ENCODE measurements around the gene SNX5.

The SNX5 gene

DNA sequence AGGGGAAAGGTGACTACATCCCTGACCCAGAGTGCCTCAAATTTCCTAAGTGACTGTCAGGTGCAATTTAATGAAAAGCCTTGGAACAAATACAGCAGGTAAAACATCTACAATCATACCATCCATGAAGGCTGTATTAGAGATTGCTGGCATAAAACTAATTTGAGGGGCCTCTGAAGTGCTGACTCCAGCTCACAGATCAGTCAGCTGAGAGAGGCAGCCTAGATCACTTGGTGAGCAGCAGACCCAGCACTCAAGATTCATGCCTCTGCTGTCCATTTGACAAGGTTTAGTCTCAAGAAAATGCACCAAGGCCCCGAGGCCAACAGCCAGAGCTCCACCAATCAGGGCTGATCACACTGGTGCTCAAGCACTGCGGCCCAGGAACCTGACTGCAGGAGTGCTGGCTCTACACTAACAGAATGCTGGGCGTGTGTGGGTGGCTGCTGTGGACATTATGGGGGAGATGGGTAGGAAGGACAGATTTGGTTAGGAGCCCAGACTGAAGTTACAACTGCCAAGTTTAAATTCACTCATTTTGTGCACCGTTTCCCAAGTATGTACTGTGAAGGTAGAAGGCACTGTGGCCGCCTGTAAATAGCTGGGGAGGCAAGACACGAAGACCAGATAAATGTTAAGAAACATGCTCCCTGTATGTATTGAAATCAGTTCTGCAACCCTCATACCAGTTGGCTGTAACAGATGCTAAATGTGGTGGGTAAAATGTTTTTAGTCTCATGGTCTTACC is 28.2 kb downstream of the SNX5 start:
- DNase-seq (ENCODE audit: low read depth), result no peak

DNA sequence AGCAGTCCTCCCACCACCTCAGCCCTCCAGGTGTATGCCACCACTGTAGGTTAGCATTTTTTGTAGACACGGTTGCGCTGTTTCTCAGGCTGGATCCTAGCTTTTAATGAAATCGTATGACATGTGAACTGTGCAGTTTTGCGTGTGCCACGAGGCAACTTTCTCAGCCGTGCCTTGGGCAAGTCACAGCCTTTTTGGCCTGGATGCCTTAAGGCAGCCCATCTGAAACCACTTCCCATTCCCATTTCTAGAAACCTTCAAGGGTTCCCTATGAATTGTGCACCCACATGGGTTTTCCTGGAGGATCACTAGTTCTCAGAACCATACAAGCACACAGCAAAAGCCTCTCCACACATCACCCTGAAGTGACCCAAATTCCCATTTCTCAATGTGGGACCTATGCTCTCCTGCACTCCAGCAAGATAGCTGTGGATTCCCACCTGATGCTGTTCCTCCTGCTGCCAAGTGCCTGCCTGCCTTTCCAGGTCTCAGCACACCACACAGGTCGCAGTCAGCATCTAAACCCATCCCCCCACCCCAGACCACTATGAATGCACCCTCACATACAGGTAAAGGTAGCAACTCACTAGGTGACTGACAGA is 28.9 kb downstream of the SNX5 start:
- DNase-seq (ENCODE audit: low read depth), result no peak

DNA sequence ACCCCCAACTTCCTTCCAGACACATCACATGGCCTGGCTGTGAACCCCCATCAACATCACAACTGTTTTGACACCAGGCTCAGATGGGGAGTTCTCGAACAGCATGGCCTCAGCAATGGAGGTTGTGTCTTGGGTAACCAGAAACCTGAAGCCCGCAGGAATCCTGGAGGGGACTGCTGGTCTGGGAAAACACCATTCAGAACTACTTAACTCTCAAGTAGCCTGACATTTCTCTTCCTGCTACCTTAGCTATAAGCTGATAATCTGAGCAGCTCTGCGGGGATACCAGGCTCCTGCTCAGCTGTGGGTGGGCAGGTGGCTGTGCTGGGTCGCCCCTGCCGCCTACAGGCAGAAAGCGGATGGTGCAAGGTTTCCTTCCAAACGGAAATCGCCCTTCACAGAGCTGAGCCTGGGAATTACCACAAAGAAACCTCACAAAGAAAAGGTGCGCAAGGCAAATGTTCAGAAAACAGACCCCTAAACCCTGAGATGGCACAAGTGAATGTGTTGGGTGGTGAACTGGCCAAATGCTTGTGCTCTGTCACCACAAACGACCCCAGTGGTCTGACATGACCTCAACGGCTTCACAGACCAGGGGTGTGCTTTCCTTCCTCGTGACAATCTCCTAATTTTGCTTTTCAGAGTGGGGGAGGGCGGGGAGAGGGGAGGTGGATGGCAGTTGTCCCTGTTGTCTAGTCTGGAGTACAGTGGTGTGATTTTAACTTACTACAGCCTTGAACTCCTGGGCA is 29.5 kb downstream of the SNX5 start:
- DNase-seq (ENCODE audit: low read depth), result peak; percentile 7

DNA sequence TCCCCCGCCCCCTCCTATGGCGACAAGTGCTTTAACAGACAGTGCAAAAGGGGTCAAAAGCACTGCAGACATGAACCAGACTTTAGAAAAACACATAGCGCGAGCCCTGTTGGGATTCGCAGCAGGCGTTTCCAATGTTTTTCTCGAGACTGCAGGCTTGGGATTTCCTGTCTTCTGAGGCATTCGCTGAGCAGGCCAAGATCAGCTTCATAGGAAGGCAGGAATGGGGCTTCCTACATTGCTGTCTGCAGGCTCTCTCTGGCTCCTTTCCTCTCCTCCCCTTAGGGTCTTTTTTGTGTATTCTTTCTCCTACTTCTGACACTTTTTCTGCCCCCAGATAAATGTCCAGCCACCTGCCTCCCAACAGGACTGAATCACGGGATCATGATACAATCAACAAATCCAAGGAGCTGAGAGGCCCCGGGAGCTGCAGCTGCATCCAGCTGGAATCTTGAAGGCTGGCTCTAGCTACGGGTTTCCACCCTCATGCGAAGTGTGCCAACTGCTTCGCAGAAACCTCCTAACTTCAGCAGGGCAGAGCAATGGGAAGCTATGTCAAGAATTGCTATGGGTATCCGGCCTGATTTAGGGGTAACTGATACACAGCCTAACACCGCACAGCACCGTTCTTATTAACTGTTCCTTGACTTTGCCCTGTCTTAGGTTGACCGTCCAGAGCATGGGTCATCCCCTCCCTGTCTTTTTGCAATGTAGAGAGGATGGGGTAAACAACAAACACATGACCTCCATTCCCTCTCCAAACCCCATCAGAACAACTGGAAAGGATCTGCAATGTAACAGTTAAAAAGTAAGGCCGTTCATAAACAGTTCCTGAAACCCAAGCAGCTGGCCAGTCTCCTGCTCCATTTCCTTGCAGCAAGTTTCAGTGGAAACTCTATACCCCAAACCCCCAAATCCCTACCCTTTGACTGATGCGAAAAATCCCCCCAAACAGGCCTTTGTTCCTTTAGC is 31.5 kb downstream of the SNX5 start:
- no peak for DNase-seq (ENCODE audit: low read depth)

DNA sequence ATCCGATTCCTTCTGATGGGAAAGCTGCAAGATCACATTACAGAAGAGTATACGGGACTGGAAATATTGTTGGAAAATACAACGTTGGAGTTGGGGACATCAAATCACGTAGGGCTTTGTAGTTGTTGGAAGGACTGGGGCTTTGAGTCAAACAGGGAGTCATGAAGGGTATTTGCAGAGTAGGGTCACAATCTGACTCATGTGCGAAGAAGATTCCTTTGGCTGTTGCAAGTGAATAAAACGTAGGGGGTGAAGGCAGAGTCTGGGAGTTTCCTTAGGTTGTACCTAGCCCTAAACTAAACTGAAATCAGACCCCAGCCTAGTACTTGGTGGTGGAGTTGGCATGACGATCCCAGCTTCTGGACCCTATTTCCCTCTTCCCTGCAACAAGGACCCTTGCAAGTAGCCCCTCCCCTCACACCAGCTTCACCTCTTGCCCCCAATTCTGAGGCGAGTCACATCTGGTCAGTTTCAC is 32.3 kb downstream of the SNX5 start:
- no peak for DNase-seq (ENCODE audit: low read depth)

DNA sequence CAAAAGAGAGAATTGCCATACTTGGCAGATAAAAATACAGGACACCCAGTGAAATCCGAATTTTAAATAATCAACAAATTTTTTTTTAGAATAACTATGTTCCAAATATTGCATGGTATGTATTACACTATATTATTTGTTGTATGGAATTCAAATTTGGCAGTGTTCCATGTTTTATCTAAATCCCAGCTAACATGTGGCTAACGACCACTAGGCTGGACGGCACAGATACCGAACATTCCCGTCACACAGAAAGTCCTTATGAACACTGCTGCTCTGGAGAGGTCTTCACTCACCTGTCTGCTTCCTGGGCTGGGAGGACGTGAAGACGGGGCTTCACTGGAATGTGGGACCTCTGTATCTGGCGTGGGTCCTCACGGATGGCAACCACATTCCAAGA is 32.8 kb downstream of the SNX5 start:
- DNase-seq (ENCODE audit: low read depth), result no peak

DNA sequence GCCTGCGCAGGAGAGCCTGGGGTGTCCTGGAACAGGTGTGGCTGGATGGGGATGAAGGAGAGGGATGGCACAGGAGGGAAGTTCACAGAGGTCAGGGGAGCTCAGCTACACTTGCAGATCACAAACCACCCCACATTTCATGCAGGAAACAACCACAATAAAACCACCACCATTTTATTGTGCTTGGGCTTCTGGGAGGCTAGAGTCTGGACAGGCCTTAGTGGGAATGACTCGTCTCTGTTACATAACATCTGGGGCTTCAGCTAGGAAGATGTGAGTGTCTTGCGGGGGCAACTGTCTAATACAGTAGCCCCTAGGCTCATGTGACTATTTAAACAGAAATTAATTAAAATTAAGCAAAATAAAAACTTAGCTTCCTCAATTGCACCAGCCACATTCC is 33.4 kb downstream of the SNX5 start:
- no peak for DNase-seq (ENCODE audit: low read depth)

DNA sequence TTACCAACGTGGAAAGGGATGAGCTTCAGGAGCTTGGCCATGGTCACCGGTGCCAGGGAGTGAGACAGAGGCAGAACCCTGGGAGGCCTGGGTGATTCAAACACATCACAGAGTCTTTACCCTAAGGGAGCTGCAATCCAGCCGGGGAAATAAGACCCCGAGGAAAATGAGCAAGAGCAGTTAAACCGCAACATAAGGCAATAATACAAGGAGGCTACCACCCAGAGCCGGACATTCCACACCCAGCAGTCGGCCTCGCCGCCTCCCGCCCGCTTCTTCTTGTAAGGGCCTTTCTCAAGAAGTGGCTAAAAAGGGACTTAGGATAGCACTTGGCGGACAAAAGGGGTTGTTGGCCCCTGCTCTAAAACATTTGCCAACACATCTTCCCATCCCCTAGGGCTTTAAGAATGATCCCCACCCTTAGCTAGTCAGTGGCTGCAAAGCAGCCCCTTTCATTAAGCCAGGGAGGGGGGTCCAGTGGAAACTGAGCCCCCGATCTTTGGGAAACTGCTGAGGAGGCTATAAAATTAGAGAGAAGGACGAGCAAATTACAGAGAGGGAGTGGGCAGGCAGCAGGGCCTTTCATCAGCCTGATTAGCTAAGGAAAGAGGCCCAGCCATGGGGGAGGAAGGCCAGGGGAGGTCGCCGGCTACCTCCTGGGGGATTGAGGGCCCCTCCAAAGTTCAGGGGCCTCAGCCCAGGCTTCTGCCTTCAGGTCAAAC is 34.3 kb downstream of the SNX5 start:
- no peak for DNase-seq (ENCODE audit: low read depth)

DNA sequence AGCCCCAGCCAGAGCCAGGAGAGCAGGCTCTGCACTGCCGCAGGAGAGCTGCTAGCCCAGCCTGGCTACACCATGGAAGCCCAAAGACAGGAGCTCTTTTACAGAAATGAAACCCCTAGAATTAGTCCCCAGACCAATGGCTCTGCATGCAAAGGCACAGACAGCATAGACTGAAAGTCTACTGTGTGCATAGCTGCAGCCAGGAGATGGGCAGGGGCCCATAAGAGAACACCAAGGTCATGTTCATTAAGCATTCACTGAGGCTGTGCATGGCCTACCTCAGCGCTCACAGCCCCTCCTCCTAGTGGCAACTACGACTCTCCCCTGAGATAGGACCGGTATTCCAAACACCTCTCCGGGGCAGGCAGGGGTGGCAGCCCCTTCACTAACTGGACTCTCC is 34.9 kb downstream of the SNX5 start:
- no peak for DNase-seq (ENCODE audit: low read depth)

DNA sequence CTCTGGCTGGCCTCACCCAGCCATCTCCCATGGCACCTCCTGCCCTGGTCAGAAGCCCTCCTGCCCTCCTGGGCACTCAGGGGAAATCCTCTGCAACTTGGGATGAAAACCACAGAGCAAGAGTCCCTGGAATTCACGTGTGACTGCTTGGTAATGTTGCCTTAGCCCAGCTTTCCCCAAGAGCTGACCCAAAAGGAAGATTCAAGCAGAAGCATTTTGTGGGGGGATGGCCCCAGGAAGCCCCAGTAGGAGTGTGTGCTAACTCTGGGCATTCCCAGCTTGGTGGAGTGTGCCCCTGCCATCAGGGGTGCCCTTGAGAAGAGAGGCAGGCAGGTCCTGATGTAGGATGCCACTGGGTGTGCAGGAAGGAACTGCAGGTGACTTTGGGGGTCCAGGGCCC is 35.5 kb downstream of the SNX5 start:
- no peak for DNase-seq (ENCODE audit: low read depth)

DNA sequence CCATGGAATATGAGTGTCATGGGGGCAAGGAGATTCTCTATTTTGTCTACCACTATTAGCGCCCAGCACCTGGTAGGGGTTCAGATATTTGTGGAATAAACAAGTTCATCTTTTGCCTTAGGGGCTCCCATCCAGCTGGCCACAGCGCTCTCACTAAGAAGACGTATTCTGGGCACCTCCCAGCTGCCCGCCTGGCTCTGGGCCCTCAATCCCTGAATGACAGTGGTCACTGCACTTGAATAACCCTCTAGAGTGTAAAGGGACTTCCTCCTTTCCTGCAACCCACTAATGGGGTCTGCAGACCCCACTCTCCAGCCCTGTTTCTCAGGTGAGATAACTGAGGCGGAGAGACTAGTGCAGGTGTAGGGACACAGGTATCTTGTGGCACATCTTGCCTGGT is 36.2 kb downstream of the SNX5 start:
- DNase-seq (ENCODE audit: low read depth), result no peak

DNA sequence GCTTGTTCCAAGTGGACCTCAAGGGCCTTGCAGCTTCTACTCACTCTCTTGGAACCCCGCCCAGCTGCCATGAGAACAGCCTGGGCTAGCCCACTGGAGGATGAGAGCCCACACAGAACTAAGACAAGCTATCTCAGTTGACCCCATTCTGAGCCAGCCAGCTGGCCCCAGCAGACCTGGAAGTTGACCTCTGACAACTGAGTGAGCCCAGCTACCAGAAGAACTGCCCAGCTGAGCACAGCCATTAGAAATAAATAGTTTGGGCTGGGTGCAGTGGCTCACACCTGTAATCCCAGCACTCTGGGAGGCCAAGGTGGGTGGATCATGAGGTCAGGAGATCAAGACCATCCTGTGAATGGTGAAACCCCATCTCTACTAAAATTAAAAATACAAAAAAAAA is 37.1 kb downstream of the SNX5 start:
- no peak for DNase-seq (ENCODE audit: low read depth)

DNA sequence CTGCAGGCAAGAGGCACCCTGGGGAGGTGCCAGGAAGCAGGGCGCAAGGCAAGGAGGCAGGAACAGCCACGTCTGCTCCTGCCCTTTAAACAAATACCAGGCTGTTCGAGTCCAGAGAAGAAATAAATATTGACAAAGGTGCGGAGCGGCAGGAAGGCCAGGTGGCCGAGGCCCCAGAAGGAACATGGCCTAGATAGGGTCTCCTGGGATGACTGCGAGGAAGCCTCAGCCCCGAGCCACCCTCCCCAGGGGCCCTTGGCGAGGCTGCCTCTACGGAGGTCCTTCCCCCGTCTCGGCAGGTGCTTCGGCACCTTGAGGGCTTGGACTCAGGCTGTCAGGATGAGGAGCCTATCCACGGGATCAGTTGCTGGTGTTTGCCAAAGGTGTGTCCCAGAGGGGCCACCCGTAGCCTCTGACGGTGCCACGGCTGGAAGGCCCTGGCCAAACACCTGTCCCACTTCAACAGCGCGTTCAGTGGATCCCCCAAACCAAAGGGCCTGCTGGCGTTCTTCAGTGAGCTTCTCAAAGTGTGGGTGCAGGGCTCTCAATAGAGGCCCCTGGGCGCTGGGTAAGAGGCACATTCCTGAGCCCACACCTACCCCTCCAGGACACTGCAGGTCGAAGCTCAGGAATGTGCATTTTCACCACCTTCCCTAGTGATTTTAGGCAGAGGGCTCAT is 39.8 kb downstream of the SNX5 start:
- no peak for DNase-seq (ENCODE audit: low read depth)

DNA sequence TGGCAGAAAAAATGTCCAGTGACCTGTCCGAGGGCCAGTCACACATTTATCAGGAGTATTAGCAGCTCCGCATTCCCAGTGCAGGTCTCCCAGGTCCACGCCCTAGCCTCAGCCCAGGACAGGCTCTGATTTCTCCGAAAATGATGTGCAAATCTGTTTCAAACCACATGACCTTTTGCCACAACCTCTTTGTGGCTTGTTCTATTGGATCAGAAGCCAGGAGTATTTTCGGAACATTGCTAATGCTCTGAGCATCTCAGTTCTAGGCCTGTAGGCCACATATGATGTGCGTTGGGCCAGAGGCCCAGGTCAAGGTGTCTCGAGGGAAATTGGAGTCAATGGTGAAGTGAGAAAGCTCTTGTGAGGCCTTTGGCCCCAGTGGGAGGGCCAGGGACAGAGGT is 40.4 kb downstream of the SNX5 start:
- no peak for DNase-seq (ENCODE audit: low read depth)

DNA sequence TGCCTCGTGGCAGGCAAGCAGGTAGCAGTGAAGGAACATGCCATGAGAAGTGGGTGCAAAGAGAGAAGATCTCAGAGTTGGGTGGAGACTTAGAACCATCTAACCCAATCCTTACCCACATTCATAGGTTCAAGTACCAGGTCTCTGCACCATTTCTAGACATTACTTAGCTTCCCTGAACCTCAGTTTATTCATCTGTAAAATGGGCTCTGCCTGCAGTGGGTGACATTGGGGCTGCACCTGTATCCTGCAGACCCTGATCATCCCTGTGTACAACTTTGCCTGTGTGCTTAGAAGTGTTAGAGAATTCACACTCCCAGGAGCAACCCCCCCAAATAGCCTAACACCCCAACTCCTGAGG is 42.7 kb downstream of the SNX5 start:
- no peak for DNase-seq (ENCODE audit: low read depth)

DNA sequence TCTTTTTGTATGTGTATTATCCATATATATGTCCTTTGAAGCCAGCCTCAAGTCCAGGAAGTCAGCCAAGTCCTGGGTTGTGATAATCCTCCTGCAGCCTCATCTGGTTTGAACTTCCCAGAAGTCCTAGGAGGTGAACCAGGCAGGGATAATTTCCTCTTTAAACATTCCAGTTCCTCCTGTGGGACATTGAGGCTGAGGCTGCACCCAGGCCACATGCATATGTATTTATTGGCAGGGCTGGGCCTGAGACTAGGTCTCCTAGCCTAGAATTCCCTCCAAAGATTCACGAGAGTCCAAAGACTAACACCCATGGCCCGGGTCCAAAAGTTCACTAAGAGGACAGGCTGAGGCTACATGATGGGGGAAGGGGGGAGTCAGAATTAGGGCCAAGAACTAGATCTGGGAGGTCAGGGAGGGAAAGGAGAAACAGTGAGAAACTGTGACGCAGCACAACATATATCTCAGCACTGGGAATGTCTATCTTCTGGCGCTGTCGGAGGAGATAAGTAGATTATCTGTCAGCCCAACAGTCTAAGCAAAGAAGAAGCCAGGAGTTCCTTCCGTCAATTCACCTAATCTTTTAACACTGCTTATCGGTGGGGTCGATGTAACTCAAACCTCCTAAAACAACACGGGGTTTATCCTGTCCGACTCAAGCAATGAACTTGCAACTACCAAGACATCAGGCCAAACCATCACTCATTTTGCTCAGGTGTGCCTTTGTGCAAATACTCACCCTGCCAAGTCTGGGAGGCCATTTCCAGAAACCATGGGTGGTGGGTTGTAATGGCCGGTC is 43.3 kb downstream of the SNX5 start:
- no peak for DNase-seq (ENCODE audit: low read depth)

DNA sequence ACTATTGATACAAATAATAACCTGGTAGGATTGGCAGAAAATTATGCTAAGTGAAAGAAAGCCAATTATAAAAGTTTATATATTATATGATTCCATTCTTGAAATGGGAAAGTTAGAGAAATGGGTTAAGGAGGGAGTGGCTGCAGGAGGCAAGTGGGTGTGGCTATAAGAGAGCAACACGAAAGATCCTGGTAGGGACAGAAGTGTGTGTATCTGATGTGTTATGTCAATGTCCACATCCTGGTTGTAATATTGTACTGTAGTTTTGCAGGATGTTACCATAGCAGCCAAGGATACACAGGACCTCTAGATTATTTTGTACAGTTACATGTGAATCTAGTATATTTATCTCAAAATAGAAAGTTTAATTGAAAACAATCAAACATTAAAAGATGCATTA is 46.8 kb downstream of the SNX5 start:
- DNase-seq (ENCODE audit: low read depth), result no peak

DNA sequence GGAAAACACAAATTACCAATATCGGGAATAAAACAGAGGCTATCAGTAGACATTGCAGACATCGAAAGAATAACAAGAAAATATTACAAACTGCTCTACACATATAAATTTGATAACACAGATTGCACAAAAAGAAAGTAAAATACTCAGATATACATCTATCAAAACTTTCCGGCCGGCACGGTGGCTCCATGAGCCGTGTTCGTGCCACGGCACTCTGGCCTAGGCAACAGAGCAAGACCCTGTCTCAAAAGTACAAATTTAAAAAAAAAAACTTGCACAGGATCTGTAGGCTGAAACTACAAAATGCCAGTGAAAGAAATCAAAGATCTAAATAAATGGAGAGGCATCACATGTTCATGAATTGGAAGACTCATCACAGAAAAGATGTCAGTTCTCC is 49.4 kb downstream of the SNX5 start:
- no peak for DNase-seq (ENCODE audit: low read depth)

DNA sequence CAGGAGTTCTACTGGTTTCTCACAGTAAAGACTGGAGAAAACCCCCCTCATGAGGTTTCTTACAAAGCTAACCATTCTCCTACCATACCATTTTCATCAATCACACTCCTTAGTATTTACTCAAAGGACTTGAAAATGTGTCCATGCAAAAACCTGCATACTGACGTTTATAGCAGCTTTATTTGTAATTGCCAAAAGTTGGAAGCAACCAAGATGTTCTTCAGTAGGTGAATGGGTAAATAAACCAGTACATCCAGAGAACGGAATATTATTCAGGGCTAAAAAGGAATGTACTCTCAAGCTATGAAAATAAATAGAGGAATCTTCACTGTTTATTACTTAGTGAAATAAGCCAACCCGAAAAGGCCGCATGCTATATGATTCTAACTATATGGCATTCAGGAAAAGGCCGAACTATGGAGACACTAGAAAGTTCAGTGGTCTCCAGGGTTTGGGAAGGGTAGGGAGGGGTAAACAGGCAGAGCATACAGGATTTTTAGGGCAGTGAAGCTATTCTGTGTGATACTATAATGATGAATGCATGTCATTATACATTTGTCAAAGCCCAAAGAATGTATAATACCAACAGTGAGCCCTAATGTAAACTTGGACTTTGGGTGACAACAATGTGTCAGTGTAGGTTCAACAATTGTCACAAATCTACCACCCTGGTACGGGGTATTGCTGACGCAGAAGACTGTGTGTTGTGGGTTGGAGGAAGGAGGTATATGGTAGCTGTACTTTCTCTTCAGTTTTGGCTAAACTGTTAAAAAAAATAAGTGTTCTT is 50.6 kb downstream of the SNX5 start:
- no peak for DNase-seq (ENCODE audit: low read depth)
